Umbilical cord (tissue), 2 donors: ENCODE measurements around the gene GPR137C. TPM values are rescaled to one million over a fixed set of nuclear protein-coding genes. Genes with fewer than 3 reads are reported as not detected.
A peak's percentile ranks its signal among the peaks of the same experiment; 100 is the strongest.

Source experiments
- DNase-seq: peaks from one replicate; pipeline ENCODE4 v3.0.0-alpha.2; 2015; ENCODE audit warnings: low spot score
- total RNA-seq: library from RNA; depleted of rRNA; stranded (reverse); fragments of >200 nt; gene quantifications from one replicate; pipeline ENCODE4 v1.2.3, GENCODE V29; 2014; ENCODE audit warnings: low replicate concordance; ENCODE audit not compliant: insufficient read depth

Gene GPR137C, protein sequence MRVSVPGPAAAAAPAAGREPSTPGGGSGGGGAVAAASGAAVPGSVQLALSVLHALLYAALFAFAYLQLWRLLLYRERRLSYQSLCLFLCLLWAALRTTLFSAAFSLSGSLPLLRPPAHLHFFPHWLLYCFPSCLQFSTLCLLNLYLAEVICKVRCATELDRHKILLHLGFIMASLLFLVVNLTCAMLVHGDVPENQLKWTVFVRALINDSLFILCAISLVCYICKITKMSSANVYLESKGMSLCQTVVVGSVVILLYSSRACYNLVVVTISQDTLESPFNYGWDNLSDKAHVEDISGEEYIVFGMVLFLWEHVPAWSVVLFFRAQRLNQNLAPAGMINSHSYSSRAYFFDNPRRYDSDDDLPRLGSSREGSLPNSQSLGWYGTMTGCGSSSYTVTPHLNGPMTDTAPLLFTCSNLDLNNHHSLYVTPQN
- 4.1 TPM for total RNA-seq

DNA sequence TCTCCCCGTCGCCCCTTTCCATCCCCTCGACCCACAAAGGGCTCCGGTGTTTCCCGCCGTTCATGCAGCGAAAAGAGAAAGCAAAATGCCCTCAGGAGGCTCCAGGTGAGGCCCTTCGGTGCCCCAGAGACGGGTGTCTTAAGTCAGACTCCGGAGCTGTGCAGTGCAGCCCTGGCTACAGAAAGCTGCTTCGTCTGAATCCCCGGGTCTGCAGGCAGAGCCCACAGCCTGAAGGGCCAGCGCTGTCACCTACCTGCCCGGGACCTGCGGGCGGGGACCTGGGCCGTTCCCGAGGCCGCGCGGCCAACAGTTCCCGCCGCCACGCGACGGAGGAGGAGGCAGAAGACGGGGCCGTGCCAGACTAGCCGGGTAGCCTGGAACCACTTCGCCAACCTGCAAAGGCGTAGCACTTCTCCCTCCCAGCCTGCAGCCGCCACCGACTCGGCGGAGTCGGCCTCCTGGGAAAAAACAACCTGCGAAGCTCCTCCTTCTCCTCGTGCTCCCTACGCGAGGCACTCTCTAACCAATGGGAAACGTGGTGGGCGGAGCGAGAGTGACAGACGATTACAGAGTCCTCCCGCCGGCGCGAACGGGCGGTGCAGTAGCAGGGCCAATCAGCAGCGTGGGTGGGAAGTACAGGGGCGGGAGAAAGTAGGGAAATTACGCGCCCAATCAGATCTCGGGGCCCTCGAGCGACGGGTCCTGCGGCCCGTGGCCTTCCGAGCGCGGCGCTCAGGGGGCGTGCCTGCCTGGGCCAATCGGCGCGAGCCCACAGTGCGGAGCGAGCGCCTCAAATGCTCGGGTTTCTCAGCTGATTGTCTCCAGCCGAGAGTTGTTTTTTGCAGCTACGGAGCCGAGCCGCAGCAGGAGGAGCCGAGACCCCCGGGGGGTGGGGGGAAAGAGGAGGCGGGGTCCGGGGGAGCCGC is at the start of gene GPR137C, which contains the start of gene TXNDC16:
GPR137C (plus strand) TSS at position 774 of the 926 bp plus-strand sequence. CDS start 312 bp downstream, outside the sequence.
TXNDC16 (minus strand) TSS at position 443 of the 926 bp plus-strand sequence. CDS start 8,948 bp downstream, outside the sequence.
- DNase-seq: peak; percentile 100

- no peak for DNase-seq
Measured at GRCh38 chr14:52513249-52513648, 39.4 kb upstream of the GPR137C start.

DNA sequence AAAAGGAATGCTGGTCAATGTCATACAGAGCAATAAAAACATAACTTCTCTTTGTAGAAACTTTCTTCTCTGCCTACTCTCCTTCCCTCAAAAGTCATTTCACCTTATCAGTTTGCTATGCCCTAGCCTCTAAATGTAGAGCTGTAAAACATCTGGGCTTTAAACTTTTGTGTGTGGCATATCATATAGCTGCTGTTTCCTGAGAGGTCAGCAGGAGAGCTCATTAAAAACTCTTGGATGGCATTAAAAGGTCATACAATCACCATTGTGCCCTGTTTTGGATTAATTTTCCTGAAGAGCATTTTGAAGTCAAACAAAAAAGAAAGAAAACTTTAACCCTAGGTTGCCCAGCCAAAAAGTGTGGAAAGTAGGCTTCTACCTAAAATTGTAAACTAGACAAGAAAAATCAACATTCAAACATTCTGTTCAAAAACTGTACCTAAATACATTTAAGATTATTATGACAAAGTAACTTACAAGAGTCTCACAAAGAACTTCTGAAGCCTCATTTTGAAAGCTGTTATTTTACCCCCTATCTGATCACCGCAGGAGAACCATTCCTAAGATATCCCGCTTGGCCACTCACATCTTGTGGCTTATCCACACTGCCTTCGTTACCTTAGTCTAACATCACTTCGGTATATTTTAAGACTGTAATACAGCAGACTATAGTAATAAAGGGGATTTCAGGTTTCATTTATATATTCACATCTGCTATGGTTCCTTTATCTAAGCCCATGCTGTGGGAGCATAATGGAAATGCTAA is 38.4 kb upstream of the GPR137C start:
- DNase-seq: no peak

- no peak for DNase-seq
Measured at GRCh38 chr14:52522033-52522432, 30.6 kb upstream of the GPR137C start.

GRCh38 chr14:52522581-52523345 is 29.9 kb upstream of the GPR137C start:
- peak; percentile 93 for DNase-seq

DNA sequence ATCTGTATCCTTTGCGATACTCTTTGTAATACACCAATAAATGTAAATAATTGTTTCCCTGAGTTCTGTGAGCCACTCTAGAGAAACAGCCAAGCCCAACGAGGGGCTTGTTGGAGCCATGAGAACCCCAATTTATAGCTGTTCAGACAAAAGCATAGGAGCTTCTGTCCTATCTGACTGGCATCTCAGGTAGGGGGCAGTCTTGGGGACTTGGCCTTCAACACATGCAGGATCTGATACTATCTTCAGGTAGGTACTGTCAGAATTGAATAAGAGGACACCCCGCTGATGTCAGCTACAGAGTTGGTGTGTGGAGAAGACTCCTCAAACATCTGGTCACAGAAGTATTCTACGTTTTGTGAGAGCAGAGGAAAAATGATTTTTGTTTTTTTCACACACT is 25.6 kb upstream of the GPR137C start:
- DNase-seq: no peak

GRCh38 chr14:52531481-52531880 is 21.2 kb upstream of the GPR137C start:
- no peak for DNase-seq

- no peak for DNase-seq
Measured at GRCh38 chr14:52536269-52536668, 16.4 kb upstream of the GPR137C start.

DNA sequence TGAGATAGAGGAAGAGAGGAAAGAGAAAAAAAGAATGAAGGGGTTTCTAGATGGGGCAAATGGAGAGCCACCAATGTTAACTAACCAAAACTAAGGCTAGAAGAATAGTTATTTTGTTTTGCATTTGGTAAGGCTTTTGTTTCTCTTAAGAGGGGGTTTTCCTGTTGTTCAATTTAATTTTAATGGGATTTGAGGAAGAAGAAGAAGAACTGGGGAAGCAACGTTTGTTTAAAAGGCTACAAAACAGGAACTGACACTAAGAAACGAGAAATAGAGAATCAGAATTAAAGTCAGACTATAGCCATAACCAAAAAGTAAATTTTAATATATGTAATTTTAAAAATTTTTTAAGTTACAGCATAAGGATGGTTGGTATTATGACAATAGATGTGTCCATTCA is 14.0 kb upstream of the GPR137C start:
- DNase-seq: no peak

- DNase-seq: peak; percentile 20
Measured at GRCh38 chr14:52545584-52546317, 6.9 kb upstream of the GPR137C start.

DNA sequence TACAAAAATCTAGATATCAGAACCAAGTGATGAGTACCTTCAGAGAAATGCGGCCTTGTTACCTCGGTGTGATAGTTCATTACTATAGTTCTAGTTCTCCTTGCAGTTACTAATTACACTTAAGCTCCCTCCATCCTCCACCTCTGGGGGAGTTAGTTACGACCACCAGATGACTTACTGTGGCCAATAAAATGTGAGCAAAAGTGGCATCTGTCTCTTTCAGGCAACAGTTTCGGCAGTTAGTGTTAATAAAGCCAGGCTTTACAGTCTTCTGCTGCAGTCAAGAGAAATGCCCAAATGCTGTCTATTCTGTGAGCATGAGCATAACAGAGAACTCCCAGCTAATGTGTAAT is 6.3 kb upstream of the GPR137C start:
- no peak for DNase-seq

DNA sequence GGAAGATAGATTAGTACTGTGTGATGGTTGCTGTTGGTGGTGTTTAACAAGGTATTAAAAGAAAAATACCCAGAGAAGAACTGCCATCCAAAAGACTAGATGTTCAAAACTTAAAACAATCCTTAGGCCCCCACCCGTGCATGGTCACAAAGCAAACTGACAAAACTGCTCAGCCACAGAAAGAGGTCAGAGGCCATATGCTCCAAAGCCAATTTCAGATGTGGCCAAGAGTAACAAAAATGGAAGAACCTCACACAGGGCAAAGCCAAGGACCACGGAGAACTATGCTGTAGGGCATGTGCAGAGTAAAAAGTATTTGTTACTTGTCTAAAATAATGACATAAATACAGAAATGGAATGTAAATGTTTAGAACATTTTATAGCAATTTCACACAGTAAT is 5.6 kb upstream of the GPR137C start:
- DNase-seq: no peak

DNA sequence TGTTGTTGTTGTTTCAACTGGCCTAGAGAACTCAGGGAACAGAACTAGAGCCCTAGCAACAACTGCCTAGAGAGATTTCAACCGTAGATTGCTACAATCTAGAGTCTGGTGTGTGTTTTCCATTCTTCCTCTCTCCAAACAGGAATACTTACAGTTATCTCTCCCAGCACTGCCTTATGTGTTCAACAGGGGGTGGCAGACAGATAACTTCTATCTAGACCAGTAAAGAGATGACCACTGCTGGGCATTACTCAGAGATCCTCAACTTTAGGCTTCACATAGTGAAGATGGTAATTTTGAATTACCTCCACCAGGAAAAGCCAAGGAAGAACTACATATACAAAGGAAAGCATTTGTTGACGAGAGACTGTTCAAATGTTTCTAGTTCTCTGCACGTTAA is 5.1 kb upstream of the GPR137C start:
- DNase-seq: no peak

DNA sequence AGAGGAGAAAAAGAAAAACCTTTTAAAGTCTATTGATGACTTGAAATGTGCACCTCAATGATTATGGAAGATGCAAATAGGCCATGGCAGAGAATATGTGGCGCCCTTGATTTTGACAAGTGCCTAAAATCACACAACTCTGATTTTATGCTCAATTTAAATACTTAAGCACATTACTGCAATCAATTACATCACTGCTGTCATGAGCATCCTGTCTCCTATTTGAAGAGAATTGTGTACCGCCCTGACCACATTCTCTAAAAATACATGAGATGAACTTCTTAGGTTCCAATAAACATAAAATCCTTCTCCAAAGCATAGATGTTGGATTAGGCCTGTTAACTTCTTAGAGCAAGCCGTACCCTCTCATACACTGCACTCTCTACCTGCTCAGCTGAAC is 2.0 kb upstream of the GPR137C start:
- no peak for DNase-seq

DNA sequence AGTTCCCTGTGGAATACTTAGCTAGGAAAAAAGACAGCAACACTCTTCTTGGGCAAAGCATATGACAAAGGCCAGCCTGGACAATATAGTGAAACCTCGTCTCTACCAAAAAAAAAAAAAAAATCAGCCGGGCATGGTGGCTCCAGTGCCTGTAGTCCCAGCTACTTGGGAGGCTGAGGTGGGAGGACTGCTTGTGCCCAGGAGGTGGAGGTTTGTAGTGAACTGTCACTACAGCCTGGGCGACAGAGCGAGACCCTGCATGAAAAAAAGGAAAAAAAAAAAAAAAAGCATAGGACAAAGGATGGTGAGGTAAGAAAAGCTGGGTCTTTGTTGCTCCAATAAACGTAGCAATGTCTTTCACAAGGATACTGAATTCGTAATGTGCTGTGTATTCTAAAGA is 1.4 kb upstream of the GPR137C start:
- DNase-seq: no peak

DNA sequence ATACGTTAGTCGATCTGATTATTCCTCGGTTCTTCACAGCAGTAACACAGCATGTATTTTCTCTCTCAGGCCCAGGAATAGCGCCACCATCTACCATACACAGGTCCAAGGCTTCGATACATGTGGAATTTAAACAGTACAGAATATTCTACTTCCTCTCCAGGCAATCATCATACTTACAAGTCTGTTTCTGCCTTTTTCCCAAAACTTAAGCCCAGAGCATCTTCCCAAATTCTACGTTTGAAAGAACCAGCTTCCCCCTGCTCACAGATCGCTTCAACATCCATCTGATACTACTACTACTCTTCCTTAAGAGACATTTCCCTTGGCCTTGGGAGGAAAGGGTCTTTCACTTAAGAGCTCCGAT is 957 bp upstream of the GPR137C start:
- peak; percentile 46 for DNase-seq

DNA sequence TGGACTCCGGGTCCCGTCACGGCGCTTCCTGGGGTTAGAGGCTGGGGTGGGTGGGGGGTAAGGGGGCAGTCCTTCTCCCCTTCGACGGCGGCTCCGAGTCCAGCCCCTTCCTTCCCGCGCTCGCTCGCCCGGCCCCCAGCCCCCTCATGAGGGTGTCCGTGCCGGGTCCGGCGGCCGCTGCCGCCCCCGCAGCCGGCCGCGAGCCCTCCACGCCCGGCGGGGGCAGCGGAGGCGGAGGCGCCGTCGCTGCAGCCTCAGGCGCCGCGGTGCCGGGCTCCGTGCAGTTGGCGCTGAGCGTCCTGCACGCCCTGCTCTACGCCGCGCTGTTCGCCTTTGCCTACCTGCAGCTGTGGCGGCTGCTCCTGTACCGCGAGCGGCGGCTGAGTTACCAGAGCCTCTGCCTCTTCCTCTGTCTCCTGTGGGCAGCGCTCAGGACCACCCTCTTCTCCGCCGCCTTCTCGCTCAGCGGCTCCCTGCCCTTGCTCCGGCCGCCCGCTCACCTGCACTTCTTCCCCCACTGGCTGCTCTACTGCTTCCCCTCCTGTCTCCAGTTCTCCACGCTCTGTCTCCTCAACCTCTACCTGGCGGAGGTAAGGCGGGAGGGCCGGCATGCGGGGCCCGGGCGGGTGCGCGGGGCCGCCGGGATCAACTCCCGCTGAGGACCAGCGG is 500 bp downstream of the GPR137C start:
- peak; percentile 5 for DNase-seq

DNA sequence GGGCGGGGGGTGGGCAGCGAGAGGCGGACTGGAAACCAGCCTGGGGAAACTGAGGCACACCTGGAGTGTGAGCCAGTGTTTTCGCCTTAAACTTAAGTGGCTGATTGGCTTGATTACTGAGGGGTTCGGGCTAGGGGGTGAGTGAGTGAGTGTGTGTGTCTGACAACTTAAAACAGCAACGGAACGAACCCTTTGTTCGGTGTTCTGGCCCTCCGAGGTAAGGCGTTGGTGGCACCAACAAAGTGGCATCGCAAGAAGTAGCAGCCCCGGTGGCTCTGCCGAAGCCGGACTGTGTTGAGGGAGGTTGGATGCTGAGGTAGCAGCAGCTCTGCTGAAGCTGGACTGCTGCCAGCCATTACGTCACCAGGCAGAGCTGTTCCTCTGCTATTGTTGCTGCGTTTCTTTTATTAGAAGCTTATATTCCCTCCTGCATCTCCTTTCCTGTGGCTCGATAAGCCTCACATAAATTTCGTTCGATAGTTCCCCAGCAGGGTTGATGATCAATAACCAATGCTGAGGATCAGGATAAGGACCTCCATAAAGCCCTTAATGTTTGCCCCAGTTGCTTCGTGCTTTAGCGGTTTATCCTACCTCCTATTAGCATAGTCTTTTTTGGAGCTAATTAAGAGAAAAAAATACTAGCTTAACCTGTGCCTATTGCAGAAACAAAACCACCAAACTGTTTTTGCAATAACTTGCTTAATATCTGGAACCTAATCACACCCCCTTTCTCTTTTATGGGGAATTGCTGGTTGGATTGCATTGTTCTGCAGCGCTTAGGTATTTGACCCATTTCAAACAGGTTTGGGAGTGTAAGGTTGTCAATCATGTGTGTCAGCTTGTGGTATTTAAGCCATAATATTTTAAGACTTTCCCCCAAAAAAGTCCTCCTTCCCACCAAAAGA is 1.3 kb downstream of the GPR137C start:
- peak; percentile 85 for DNase-seq

DNA sequence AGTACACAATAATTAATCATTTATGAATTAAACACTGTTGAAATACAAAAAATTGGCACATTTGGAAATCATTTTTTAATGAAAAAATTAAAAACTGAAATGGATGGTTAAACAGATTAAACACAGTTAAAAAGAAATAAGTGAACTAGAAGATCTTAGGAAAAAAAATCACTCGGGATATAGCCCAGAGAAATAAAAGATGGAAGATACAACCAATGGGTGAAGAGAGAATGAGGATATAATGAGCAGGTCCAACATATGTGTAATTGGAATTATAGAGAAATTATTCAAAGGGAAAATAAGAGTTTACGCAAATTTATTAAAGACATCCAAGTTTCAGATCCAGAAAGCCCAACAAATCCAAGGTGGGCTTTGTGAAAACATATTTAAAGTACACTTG is 6.1 kb downstream of the GPR137C start:
- DNase-seq: no peak
